Measurements from ENCODE around the gene SMIM35. TPM values are rescaled to one million over a fixed set of nuclear protein-coding genes. Genes with fewer than 3 reads are reported as not detected.
A peak's percentile ranks its signal among the peaks of the same experiment; 100 is the strongest.

SMIM35 gene
- total and polyA plus RNA-seq, 4 donors = 0.06 to 0.17 (median 0.11) TPM

DNA sequence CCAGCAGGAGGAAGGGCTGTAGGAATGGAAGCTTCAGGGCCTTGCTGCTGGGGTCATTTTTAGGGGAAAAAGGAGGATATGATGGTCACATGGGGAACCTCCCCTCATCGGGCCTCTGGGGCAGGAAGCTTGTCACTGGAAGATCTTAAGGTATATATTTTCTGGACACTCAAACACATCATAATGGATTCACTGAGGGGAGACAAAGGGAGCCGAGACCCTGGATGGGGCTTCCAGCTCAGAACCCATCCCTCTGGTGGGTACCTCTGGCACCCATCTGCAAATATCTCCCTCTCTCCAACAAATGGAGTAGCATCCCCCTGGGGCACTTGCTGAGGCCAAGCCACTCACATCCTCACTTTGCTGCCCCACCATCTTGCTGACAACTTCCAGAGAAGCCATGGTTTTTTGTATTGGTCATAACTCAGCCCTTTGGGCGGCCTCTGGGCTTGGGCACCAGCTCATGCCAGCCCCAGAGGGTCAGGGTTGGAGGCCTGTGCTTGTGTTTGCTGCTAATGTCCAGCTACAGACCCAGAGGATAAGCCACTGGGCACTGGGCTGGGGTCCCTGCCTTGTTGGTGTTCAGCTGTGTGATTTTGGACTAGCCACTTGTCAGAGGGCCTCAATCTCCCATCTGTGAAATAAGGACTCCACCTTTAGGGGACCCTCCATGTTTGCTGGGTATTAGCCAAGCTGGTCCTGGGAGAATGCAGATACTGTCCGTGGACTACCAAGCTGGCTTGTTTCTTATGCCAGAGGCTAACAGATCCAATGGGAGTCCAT, 86.5 kb downstream of the SMIM35 start:
- H3K4me3 ChIP-seq = no peak overlapping the region
- no peak overlapping the region for H3K9ac ChIP-seq (ENCODE audit: insufficient read depth in 1 of 2, low read length in 2 of 2)
- TF ChIP-seq, protein P1, sequence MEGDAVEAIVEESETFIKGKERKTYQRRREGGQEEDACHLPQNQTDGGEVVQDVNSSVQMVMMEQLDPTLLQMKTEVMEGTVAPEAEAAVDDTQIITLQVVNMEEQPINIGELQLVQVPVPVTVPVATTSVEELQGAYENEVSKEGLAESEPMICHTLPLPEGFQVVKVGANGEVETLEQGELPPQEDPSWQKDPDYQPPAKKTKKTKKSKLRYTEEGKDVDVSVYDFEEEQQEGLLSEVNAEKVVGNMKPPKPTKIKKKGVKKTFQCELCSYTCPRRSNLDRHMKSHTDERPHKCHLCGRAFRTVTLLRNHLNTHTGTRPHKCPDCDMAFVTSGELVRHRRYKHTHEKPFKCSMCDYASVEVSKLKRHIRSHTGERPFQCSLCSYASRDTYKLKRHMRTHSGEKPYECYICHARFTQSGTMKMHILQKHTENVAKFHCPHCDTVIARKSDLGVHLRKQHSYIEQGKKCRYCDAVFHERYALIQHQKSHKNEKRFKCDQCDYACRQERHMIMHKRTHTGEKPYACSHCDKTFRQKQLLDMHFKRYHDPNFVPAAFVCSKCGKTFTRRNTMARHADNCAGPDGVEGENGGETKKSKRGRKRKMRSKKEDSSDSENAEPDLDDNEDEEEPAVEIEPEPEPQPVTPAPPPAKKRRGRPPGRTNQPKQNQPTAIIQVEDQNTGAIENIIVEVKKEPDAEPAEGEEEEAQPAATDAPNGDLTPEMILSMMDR (IDR thresholded peaks at IDR 0.05; ENCODE audit: control extremely low read depth, extremely low read depth) = no peak
- 91% methylated on average over 4 of the region's 4 CpGs for WGBS, 2 donors
- H3K27ac ChIP-seq (ENCODE audit: low read depth in 1 of 2, low read length in 1 of 2) = peak overlapping the region in 1 of 2 donors; percentile 37
- no peaks in the 10 kb centered on the region for H3K27me3 ChIP-seq (ENCODE audit: control insufficient read depth in 3 of 3, insufficient read depth in 3 of 3, low read length in 2 of 3)
- H3K9me3 ChIP-seq (ENCODE audit: control insufficient read depth in 4 of 4, insufficient read depth in 3 of 4, low read length in 3 of 4) = no peaks in the 10 kb centered on the region
- DNase-seq (no peak), ATAC-seq (ENCODE audit: insufficient read depth, low FRiP score) (no peak)
- H3K36me3 ChIP-seq (ENCODE audit: control insufficient read depth in 4 of 4, insufficient read depth in 4 of 4, low read length in 4 of 4) = peaks cover 0 to 7% (median 0%) of the 10 kb centered on the region in 4 donors
- peaks cover 0 to 19% (median 6%) of the 10 kb centered on the region in 5 donors for H3K4me1 ChIP-seq (ENCODE audit: control insufficient read depth in 5 of 5, insufficient read depth in 5 of 5, low read length in 5 of 5)

GRCh38 chr11:117999354-117999993, 87.3 kb downstream of the SMIM35 start:
- Histone ChIP-seq H3K4me3 (no peak overlapping the region), H3K27ac (ENCODE audit: low read depth in 1 of 2, low read length in 1 of 2) (no peak overlapping the region), H3K36me3 (ENCODE audit: control insufficient read depth in 4 of 4, insufficient read depth in 4 of 4, low read length in 4 of 4) (peaks cover 0 to 7% (median 0%) of the 10 kb centered on the region in 4 donors), H3K9me3 (ENCODE audit: control insufficient read depth in 4 of 4, insufficient read depth in 3 of 4, low read length in 3 of 4) (no peaks in the 10 kb centered on the region), H3K27me3 (ENCODE audit: control insufficient read depth in 3 of 3, insufficient read depth in 3 of 3, low read length in 2 of 3) (no peaks in the 10 kb centered on the region), H3K9ac (ENCODE audit: insufficient read depth in 1 of 2, low read length in 2 of 2) (no peak overlapping the region), H3K4me1 (ENCODE audit: control insufficient read depth in 5 of 5, insufficient read depth in 5 of 5, low read length in 5 of 5) (peaks cover 0 to 19% (median 6%) of the 10 kb centered on the region in 5 donors)
- WGBS, 2 donors = 81 to 85% methylated on average over 3 of the region's 3 CpGs
- ATAC-seq (ENCODE audit: insufficient read depth, low FRiP score) (no peak), DNase-seq (no peak)
- TF ChIP-seq, protein P1 (IDR thresholded peaks at IDR 0.05; ENCODE audit: control extremely low read depth, extremely low read depth) = no peak

GRCh38 chr11:117998664-117999353, 88.0 kb downstream of the SMIM35 start:
- DNase-seq (no peak), ATAC-seq (ENCODE audit: insufficient read depth, low FRiP score) (no peak)
- TF ChIP-seq, protein P1 (IDR thresholded peaks at IDR 0.05; ENCODE audit: control extremely low read depth, extremely low read depth) = no peak
- Histone ChIP-seq H3K4me3 (no peak overlapping the region), H3K27ac (ENCODE audit: low read depth in 1 of 2, low read length in 1 of 2) (no peak overlapping the region), H3K27me3 (ENCODE audit: control insufficient read depth in 3 of 3, insufficient read depth in 3 of 3, low read length in 2 of 3) (no peaks in the 10 kb centered on the region), H3K36me3 (ENCODE audit: control insufficient read depth in 4 of 4, insufficient read depth in 4 of 4, low read length in 4 of 4) (peaks cover 0 to 7% (median 0%) of the 10 kb centered on the region in 4 donors), H3K9ac (ENCODE audit: insufficient read depth in 1 of 2, low read length in 2 of 2) (no peak overlapping the region), H3K4me1 (ENCODE audit: control insufficient read depth in 5 of 5, insufficient read depth in 5 of 5, low read length in 5 of 5) (peaks cover 0 to 19% (median 6%) of the 10 kb centered on the region in 5 donors), H3K9me3 (ENCODE audit: control insufficient read depth in 4 of 4, insufficient read depth in 3 of 4, low read length in 3 of 4) (no peaks in the 10 kb centered on the region)
- 91 to 94% methylated on average over 10 of the region's 10 CpGs for WGBS, 2 donors

Measured in lung (tissue), 12 donors.